HL-60 (cell line): ENCODE measurements around the gene WDR26.

Source experiments
- DNase-seq, 2 experiments: peaks; one replicate each; pipeline ENCODE4 v3.0.0-alpha.2; 2010 to 2020; ENCODE audit warnings: low read depth in 1 of 2, low spot score in 1 of 2
- H3K27ac ChIP-seq: fragments of 250-450 bp; sonication (Bioruptor Pico); replicated peaks from 2 replicates; pipeline ENCODE4 v1.5.1; 2020; ENCODE audit warnings: mild to moderate bottlenecking, moderate library complexity
- H3K27me3 ChIP-seq: fragments of 250-450 bp; sonication (Bioruptor Pico); 2 replicates; pipeline ENCODE4 v1.5.1; 2021; ENCODE audit warnings: mild to moderate bottlenecking, moderate library complexity; ENCODE audit not compliant: insufficient read depth, poor library complexity, severe bottlenecking
- H3K4me3 ChIP-seq: replicated peaks from 2 replicates; pipeline ENCODE4 v1.5.1; 2011; ENCODE audit warnings: mild to moderate bottlenecking, control low read depth, low read length; ENCODE audit not compliant: insufficient read depth
- CTCF ChIP-seq: IDR thresholded peaks from one replicate; pipeline ENCODE4 v1.5.1; 2011; ENCODE audit warnings: low read length, control low read depth, inconsistent platforms; ENCODE audit not compliant: insufficient read depth
- GABPA ChIP-seq: IDR thresholded peaks from 2 replicates; pipeline ENCODE4 v1.6.1; 2012; ENCODE audit warnings: low read depth
- POLR2AphosphoS5 ChIP-seq: IDR thresholded peaks from 2 replicates; pipeline ENCODE4 v1.6.1; 2012; ENCODE audit warnings: low read depth
- REST ChIP-seq: IDR thresholded peaks from 2 replicates; pipeline ENCODE4 v1.6.1; 2012; ENCODE audit warnings: low read depth; ENCODE audit not compliant: insufficient replicate concordance
- SPI1 ChIP-seq: IDR thresholded peaks from 2 replicates; pipeline ENCODE4 v1.6.1; 2012; ENCODE audit warnings: low read depth, mild to moderate bottlenecking, borderline replicate concordance

Gene WDR26

GRCh38 chr1:224405604-224405970 lies 29.0 kb downstream of the WDR26 start:
- H3K27me3 ChIP-seq = no peaks in the 10 kb centered on the region
- DNase-seq = no peak
- no peak overlapping the region for H3K27ac ChIP-seq
- no peak for TF ChIP-seq CTCF
- no peak for TF ChIP-seq SPI1
- TF ChIP-seq GABPA = no peak
- TF ChIP-seq POLR2AphosphoS5 = no peak
- TF ChIP-seq REST = no peak
- no peak overlapping the region for H3K4me3 ChIP-seq

- no peak for DNase-seq
- Histone ChIP-seq H3K4me3 (no peak overlapping the region), H3K27me3 (no peaks in the 10 kb centered on the region), H3K27ac (no peak overlapping the region)
- TF ChIP-seq REST (no peak), POLR2AphosphoS5 (no peak), CTCF (no peak), GABPA (no peak), SPI1 (no peak)
Measured at GRCh38 chr1:224404916-224405603, 29.5 kb downstream of the WDR26 start.

- no peak overlapping the region; the same call in 1 of the 2 replicates for H3K27ac ChIP-seq
- no peak for TF ChIP-seq GABPA
- no peaks in the 10 kb centered on the region for H3K27me3 ChIP-seq
- DNase-seq = no peak
- H3K4me3 ChIP-seq = no peak overlapping the region
Measured at GRCh38 chr1:224402472-224403036, 32.0 kb downstream of the WDR26 start.

- Histone ChIP-seq H3K27me3 (no peaks in the 10 kb centered on the region), H3K27ac (no peak overlapping the region), H3K4me3 (no peak overlapping the region)
- DNase-seq = no peak
- no peak for TF ChIP-seq POLR2AphosphoS5
- no peak for TF ChIP-seq CTCF
- no peak for TF ChIP-seq GABPA
- no peak for TF ChIP-seq SPI1
- TF ChIP-seq REST = no peak
Measured at GRCh38 chr1:224399887-224400286, 34.7 kb downstream of the WDR26 start.
